ENCODE measurements around the gene ATG7.

Gene ATG7

DNA sequence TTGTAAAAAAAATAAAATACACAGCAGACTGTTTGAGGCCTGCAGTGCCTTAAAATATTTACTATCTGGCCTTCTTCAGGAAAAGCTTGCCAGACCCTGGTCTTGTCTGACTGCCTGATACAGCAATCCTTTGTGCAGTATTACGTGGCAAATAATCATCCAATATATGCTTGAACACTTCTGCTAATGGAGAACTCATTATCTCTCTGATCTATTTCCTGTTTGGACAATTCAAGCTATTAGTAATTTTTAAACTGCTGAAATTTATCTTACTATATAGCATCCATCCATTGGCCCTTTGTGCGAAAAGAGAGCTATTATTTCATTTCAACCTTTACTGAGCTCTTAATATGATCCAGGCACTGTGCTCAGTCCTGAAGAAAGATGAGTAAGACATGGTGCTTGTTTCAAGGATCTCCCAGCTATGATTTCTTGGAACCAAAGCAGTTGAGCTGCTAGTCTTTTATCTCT lies 15.9 kb downstream of the ATG7 start:
- no peak for DNase-seq (ENCODE audit: low spot score)
- TF ChIP-seq, protein P1, sequence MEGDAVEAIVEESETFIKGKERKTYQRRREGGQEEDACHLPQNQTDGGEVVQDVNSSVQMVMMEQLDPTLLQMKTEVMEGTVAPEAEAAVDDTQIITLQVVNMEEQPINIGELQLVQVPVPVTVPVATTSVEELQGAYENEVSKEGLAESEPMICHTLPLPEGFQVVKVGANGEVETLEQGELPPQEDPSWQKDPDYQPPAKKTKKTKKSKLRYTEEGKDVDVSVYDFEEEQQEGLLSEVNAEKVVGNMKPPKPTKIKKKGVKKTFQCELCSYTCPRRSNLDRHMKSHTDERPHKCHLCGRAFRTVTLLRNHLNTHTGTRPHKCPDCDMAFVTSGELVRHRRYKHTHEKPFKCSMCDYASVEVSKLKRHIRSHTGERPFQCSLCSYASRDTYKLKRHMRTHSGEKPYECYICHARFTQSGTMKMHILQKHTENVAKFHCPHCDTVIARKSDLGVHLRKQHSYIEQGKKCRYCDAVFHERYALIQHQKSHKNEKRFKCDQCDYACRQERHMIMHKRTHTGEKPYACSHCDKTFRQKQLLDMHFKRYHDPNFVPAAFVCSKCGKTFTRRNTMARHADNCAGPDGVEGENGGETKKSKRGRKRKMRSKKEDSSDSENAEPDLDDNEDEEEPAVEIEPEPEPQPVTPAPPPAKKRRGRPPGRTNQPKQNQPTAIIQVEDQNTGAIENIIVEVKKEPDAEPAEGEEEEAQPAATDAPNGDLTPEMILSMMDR (IDR thresholded peaks at IDR 0.05; ENCODE audit: extremely low read depth, missing control alignments): no peak

DNA sequence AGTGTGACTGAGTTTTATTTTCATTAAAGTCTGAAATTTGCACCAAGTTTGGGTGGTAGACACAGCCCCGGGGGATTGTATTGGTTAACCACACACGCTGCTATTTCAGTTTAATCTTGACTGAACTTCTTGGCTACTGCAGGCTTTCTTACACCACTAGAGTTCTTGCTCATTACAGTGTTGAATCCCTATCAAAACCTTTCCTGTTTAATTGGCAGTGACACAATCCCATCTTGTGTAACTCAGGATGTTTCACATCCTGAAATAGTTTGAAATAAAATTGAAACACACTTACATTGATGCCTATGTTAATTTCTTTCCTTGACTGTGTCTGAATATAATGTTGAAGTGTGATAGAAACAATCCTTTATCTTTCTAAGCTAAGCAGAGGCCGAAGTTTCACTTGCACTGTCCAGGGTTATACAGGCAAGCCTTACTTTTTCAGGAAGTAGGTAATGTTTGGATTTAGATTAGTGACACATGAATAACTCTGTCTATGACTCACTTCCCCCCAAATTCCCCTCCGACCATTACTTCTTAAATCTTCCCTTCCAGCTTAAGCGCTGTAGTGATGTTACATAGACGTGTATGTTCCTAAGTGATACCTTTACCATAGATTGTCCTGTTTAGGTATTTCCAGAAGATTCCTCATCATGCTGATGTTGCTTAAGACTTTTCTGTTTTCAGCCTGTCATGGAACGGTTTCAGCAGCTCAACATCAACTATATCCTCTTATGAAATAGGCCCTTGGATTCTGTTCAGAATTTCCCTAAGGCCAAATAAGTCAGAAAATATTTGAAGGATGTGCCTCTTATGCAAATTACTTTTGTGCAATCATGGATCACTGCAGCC lies 16.8 kb downstream of the ATG7 start:
- TF ChIP-seq, protein P1 (IDR thresholded peaks at IDR 0.05; ENCODE audit: extremely low read depth, missing control alignments): no peak
- peak; percentile 49 for DNase-seq (ENCODE audit: low spot score)

DNA sequence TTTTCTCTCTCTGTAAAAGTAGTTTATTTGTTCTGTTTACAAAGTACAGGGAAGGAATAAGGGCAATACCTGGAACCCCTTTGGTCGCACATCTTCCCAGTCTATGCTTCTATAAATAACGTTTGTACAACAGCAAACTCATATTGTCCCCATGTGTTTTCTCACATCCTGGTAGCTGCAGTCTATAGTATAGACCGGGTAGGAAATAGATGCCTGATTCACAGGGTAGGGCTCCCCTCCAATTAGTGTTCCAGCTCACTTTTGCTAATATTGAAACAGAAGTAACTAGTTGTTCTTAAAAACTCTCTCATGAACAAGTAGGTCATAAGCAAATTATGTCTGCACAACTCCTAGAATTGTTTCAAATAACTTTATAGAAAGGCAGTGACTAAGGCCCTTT lies 17.7 kb downstream of the ATG7 start:
- DNase-seq (ENCODE audit: low spot score): peak; percentile 14
- TF ChIP-seq, protein P1 (IDR thresholded peaks at IDR 0.05; ENCODE audit: extremely low read depth, missing control alignments): no peak

DNA sequence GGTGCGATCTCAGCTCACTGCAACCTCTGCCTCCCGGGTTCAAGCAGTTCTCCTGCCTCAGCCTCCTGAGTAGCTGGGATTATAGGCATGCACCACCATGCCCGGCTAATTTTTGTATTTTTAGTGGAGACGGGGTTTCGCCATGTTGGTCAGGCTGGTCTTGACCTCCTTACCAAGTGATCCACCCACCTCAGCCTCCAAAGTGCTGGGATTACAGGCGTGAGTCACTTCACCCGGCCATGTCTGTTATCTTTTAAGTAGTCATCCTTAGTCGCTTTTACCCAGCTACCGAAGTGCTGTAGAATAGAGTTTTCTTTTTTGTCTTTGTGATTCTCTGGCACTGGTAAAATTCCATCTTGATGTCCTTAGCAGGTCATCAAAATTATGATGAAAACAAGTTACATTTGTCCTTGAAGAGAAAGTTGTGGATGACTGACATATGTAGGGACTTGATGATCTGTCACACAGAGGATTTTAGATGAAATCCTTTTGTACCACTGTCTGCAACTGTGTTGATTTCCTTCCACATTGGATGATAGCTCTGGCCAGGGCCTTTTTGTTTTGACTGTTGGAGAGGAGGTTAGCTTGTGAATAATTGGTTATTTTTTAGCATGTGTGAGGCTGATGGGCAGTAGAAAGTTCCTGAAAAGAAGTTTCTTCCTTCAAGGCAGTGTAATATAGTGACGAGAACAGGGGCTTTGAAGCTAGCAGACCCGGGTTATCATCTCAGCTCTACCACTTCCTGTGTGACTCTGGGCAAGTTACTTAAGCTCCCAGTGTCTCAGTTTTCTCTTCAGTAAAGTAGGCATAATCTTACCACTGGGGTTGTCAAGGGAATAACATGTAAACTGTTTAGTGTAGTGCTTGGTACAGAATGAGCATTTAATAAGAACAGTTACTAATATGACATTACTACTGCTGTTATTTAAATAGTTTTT lies 18.8 kb downstream of the ATG7 start:
- DNase-seq (ENCODE audit: low spot score): peak; percentile 24
- TF ChIP-seq, protein P1 (IDR thresholded peaks at IDR 0.05; ENCODE audit: extremely low read depth, missing control alignments): no peak

DNA sequence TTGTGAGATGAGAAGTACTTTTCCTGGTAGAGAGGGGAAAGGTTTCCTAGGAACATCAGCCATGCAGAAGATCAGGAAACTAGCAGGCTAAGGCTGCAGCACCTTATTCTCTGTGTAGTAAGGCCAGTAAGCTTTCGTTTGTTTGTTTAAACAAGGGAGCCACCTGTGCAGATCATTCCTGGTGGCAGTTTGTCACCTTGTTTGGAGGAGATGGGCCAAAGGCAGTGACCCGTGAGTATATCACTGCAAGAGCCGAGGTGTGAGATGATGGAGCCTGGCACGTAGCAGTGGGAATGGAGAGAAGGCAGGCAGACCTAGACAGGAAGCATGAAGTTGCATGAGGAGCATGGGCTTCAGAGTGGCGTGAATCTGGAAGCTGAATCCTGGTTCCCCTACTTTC lies 19.6 kb downstream of the ATG7 start:
- TF ChIP-seq, protein P1 (IDR thresholded peaks at IDR 0.05; ENCODE audit: extremely low read depth, missing control alignments): no peak
- no peak for DNase-seq (ENCODE audit: low spot score)

DNA sequence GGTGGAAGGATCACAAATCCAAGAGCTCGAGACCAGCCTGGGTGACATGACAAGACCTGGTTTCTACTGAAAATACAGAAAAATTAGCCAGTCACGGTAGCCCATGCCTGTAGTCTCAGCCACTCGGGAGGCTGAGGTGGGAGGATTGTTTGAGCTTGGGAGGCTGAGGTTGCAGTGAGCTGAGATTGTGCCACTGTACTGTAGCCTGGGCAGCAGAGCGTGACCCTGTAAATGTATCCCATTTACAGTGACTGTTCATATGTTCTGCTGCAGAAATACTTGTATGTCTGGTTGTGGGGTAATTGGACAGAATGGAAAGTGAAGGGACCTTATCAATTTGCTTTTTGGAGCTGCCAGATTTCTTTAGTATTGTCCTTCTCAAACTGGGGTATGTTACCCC lies 24.9 kb downstream of the ATG7 start:
- TF ChIP-seq, protein P1 (IDR thresholded peaks at IDR 0.05; ENCODE audit: extremely low read depth, missing control alignments): no peak

DNA sequence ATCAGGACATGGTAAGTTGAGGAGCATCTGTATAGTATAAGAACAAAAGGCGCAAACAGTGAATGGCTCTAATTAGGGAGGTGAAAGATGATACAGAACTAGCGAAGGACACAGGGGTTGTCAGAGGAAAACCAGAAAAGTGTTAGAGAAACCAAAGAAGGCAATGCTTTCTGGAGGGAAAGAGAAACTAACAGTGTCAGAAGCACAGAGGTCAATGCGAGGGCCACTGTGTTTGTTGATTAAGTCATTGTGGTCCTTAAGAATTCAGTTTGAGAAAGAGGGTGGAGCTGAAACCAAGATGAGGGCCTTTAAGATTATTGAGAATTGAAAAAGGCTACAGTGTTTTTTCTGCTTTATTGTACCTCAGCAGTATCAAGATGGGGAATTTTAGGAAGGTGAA lies 28.8 kb downstream of the ATG7 start:
- TF ChIP-seq, protein P1 (IDR thresholded peaks at IDR 0.05; ENCODE audit: extremely low read depth, missing control alignments): no peak
- DNase-seq (ENCODE audit: low spot score): peak; percentile 69

More for the DNA sequence above, 24.9 kb downstream of the ATG7 start:
- DNase-seq (ENCODE audit: low spot score): no peak
